Tongue (tissue), 2 donors: ENCODE data around the gene RABGAP1L. TPM values are rescaled to one million over a fixed set of nuclear protein-coding genes. Genes with fewer than 3 reads are reported as not detected.

Source experiments
- DNase-seq: peaks from one replicate; pipeline ENCODE4 v3.0.0-alpha.2; 2015
- total RNA-seq: library from RNA; depleted of rRNA; stranded (reverse); fragments of >200 nt; gene quantifications from one replicate; pipeline ENCODE4 v1.2.3, GENCODE V29; 2014

Gene RABGAP1L
- total RNA-seq, 1 donor from 2014 or later: 86.6 TPM

DNA sequence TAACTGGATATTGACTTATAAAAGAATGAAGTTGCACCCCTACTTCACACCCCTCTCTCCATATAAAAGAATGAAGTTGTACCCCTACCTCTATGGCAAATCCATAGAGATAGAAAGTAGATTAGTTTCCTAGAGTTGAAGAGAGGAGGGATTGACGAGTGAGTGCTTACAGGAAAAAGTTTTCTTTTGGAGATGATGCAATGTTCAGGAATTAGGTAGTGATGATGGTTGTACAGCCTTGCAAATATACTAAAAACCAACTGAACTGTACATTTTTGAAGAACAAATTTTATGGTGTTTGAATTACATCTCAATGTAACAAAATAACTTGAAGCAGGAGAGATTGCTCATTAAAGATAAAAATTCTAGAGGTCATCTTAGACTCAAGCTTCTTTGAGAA, 561.3 kb downstream of the RABGAP1L start:
- DNase-seq: no peak

DNA sequence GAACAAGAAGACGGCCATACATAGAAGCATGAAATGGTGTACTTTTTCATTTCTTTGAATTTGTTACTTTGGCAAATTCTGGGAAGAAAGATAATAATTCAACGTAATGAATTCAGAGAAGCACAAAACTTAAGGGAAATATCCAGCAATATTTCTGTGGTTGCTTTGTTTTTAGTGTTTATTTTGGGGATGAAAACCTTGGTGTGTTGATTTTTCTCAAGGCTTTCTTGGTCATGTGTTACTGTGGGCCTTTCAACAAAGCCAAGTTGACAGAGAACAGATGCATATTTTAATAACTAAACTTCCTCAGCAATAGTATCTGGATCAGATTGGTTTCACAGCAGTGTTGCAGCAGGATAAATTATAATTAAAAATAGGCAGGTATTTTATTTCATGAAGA, 561.9 kb downstream of the RABGAP1L start:
- peak; percentile 13 for DNase-seq

- no peak for DNase-seq
Observed at GRCh38 chr1:174723816-174724215, 564.5 kb downstream of the RABGAP1L start.

- no peak for DNase-seq
Observed at GRCh38 chr1:174724219-174724618, 564.9 kb downstream of the RABGAP1L start.

GRCh38 chr1:174726167-174726879, 567.0 kb downstream of the RABGAP1L start:
- DNase-seq: peak; percentile 48

DNA sequence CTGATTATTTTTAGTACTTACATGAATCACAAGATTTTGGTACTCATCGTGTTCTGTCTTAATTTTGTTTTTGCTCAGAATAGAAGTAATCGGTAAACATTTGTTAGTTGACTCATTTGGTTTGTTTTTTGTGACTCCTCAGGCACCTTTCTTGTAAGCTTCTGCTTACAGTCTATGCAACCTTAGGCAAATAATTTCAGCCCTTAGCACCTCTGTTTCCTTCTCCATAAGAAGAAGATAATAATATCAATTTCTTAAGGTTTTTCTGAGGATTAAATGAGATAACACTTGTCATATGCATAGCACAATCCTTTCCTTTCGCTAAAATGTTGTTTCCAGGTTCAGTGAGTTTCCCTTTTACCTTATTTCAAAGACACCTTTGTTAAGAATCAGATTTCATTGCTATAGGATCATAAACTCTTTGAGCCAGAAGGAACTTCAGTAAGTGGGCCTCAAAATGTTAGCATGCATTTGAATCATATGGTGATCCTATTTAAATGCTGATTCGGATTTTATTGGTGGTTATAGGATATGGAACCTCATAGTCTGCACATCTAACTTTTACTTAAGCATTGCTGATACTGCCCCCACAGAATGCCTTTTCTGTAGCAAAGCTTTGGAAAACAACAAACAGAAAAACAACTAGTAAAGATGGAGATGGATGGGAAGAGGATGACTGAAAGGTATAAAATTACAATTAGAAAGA, 567.7 kb downstream of the RABGAP1L start:
- DNase-seq: no peak

DNA sequence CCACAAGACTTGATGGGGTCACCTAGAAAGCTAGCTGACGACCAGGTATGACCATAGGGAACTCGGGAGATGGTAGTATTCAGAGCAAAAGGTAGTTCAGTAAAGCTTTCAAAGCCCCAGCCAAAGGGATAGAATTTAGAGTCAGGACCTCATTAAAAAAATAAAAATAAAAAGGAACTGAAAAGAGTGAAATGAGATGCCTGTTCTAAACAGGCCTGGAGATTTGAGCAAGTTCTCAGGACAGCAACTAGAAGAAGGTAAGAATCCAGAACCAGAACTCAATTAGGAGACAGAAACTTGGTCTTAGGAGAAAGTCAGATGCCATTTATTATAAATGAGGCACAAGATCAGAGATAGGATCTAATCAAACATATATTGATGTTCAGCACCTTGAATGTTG, 575.0 kb downstream of the RABGAP1L start:
- DNase-seq: no peak

- no peak for DNase-seq
Observed at GRCh38 chr1:174736831-174737230, 577.5 kb downstream of the RABGAP1L start.

GRCh38 chr1:174740249-174740968, 581.1 kb downstream of the RABGAP1L start:
- DNase-seq: no peak

DNA sequence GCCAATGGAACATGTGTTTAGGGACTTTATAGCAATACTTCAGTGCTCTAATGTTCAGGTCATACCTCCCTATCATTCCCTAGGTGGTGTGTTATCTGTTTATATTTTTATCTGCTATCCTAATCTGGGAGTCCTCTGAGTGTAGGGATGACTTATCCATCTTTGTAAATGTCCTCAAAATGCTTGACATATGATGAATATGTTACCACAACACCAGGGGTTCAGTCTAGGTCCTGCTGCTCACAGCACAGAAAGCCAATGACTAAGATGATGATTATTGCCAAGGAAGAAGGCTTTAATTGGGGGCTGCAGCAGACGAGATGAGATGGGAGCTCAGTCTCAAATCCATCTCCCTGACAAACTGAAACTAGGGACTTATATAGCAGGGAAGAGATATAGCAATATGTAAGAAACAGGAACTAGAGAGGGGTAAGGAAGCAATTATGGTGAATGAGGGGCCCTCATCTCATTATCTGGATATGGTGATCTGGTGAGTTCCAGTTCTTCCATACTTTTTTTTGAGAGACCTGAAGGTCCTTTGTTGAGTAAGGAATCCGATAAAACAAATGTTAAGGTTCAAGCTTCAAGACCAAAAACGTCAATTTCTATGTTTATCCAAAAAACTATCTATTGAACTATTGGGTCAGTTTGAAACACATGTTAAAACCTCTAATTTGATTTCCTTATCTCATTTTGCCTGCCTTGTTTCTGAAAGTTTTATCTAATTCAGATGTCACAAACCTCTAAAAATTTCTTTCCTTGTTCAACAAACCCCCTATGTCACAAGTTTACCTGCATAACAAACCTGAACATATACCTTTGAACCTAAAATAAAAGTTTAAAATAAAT, 583.7 kb downstream of the RABGAP1L start:
- no peak for DNase-seq

DNA sequence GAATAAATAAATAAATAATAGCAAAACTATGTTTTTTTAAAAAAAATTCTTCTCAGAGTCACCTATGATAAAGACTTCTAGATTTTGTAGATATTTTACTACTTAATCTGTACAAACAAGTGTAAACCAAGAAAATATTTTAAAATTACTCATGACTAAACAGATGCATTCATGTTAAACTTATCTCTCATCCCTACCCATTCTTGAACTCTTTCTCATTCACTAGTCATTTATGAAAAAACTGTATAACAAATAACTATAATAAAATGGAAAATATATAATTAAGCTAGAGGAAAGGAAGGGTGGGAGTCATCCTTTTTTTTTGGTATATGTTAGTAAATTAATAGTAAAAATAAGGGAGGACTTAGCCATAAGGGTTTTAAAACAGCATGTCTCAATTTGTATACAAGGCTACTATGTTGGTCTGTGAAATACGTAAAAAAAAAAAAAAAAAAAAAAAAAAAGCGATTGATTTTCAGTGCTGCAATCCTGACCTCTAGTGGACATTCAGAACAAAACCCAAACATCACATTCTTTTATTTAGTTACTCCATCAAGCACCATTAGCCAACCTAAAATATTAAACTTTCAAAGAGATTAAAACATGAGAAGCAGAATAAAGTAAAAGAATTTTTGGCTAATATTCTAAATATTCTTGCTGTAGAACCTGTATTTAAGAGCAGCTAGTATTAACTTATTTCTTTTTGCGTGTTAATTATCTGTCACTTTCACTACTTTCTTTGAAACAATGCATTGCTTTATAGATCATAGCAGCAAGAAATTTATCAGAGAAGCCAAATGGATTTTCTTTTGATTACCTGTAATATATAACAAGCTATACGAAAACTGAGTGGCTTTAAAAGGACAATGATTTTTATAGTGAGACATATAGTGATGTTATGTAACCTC, 584.6 kb downstream of the RABGAP1L start:
- peak; percentile 64 for DNase-seq

GRCh38 chr1:174744886-174745285, 585.6 kb downstream of the RABGAP1L start:
- no peak for DNase-seq

DNA sequence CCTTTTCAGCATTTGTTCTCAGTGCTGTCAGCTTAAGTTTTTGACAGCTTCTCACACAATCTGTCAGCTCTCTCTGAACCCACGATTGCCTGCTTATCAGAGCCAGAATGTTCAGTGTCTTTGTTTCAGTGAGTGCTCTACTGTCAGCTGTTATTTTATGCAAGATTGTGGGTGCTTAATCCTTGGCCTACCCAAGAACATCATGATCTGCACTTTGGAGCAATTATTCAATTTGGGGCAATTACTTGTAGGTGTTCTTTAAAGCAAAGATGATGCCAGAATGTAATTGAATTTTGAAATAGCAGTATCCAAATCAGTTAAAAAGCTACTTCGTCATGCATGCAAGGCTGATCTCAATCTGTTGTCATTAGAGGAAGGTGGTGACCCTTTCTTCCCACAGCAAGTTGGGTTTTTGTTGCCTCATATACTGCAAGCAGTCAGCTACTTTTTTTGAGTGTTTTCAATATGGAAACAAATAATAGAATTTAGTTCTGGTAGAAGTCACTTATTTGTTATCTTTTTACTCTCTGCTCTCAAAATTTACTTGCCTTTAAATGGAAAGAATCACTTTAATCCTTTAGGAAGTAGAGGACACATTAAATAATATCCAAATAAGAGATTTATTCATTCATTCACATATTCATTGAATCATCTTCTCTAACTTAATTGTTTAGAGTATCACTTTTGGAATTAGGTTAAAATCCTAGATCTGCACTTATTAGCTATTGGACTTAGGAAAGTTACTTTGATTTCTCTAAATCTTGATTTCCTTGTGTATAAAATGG, 586.9 kb downstream of the RABGAP1L start:
- DNase-seq: no peak

DNA sequence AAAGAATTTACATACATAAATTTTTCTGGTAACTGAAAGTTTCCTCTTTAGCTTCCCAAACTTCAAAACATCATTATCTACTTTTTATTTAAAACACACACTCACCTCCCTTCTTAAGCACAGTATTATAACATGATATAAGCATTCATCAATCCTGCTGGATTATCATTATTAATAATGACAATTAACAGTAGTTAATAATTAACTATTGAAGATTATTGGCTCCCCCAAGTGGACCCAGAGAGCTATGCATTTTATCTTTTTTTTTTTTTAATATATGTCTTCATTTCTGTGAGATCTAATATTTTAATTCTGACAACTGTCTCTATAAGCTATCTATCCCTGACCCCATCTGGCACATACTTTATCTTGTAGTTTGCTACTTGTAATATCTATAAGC, 588.3 kb downstream of the RABGAP1L start:
- DNase-seq: no peak

- no peak for DNase-seq
Observed at GRCh38 chr1:174748586-174748985, 589.3 kb downstream of the RABGAP1L start.

- no peak for DNase-seq
Observed at GRCh38 chr1:174753131-174753530, 593.8 kb downstream of the RABGAP1L start.

- no peak for DNase-seq
Observed at GRCh38 chr1:174761335-174761734, 602.0 kb downstream of the RABGAP1L start.

GRCh38 chr1:174761901-174762585, 602.7 kb downstream of the RABGAP1L start:
- no peak for DNase-seq

GRCh38 chr1:174764191-174764590, 604.9 kb downstream of the RABGAP1L start:
- DNase-seq: peak; percentile 80

DNA sequence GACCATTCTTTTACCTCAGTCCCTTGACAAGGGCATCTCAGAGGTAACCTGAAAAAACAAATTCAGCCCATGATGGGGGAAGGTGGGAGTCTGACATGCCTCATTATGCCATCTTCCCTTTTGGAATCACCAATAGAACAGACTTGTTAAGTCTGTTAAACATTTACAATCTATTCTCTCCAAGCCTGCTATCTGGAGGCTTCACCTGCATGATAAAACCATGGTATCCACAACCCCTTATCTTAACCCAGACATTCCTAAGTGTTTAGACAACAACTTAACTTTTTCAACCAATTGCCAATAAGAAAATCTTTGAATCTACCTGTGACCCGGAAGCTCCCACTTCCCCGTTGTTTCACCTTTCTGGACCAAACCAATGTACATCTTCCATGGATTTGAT, 607.4 kb downstream of the RABGAP1L start:
- no peak for DNase-seq
